Muscle of leg (tissue), 11 donors: ENCODE measurements around the gene PHACTR3. TPM values are rescaled to one million over a fixed set of nuclear protein-coding genes. Genes with fewer than 3 reads are reported as not detected.

Experiments
- DNase-seq: peaks from one replicate; pipeline ENCODE4 v3.0.0; 2013
- H3K27ac ChIP-seq: one replicate; pipeline ENCODE4 v1.5.1; 2013; ENCODE audit warnings: mild to moderate bottlenecking, low read length, control low read depth
- H3K27me3 ChIP-seq: one replicate; pipeline ENCODE4 v1.6.1; 2013; ENCODE audit warnings: low read length; ENCODE audit not compliant: control insufficient read depth, insufficient read depth
- H3K36me3 ChIP-seq: one replicate; pipeline ENCODE4 v1.6.1; 2013; ENCODE audit warnings: low read length; ENCODE audit not compliant: control insufficient read depth, insufficient read depth
- H3K4me1 ChIP-seq: one replicate; pipeline ENCODE4 v1.6.1; 2013; ENCODE audit warnings: low read length; ENCODE audit not compliant: control insufficient read depth, insufficient read depth
- H3K4me3 ChIP-seq: one replicate; pipeline ENCODE4 v1.5.1; 2013; ENCODE audit warnings: low read length, control low read depth
- H3K9me3 ChIP-seq: replicated peaks from 2 replicates; pipeline ENCODE4 v1.6.1; 2013; ENCODE audit warnings: low read depth, low read length; ENCODE audit not compliant: control insufficient read depth
- WGBS: methylation state at CpG from one replicate; pipeline ENCODE4 v1.1.5; 2013; ENCODE audit warnings: missing lambda C conversion rate; ENCODE audit not compliant: insufficient coverage; 5-methylcytosine and 5-hydroxymethylcytosine counted together
- polyA plus RNA-seq, 8 donors: library from polyadenylated mRNA; unstranded; fragments of 120-200 nt; gene quantifications; one replicate each; pipeline versions ENCODE4 v1.2.1 to v1.2.3, GENCODE V29; 2013; ENCODE audit warnings: inconsistent platforms in 1 of 8, low replicate concordance in 1 of 8; ENCODE audit not compliant: insufficient read length in 8 of 8, insufficient read depth in 1 of 8
- total RNA-seq: library from RNA; stranded (reverse); fragments of 120-200 nt; gene quantifications from one replicate; pipeline ENCODE4 v1.2.4, GENCODE V29; 2013

PHACTR3 gene
- total and polyA plus RNA-seq, 9 donors, result 4.7 to 17.0 (median 9.9) TPM

- no peak for DNase-seq
- Histone ChIP-seq H3K4me1 (peaks cover 48% of the 10 kb centered on the region), H3K27me3 (peaks cover 47% of the 10 kb centered on the region), H3K36me3 (no peaks in the 10 kb centered on the region), H3K9me3 (no peaks in the 10 kb centered on the region), H3K27ac (no peak overlapping the region), H3K4me3 (no peak overlapping the region)
- WGBS, result 89% methylated on average over 6 of the region's 8 CpGs
Observed at GRCh38 chr20:59573837-59574236, 30.5 kb upstream of the PHACTR3 start.

GRCh38 chr20:59574308-59574707, 30.0 kb upstream of the PHACTR3 start:
- no peak for DNase-seq
- H3K27ac ChIP-seq, result no peak overlapping the region
- no peak overlapping the region for H3K4me3 ChIP-seq
- WGBS, result 47% methylated on average over 3 of the region's 3 CpGs
- peaks cover 49% of the 10 kb centered on the region for H3K27me3 ChIP-seq
- H3K9me3 ChIP-seq, result no peaks in the 10 kb centered on the region
- peaks cover 48% of the 10 kb centered on the region for H3K4me1 ChIP-seq
- H3K36me3 ChIP-seq, result no peaks in the 10 kb centered on the region

GRCh38 chr20:59575216-59575615, 29.1 kb upstream of the PHACTR3 start:
- Histone ChIP-seq H3K36me3 (no peaks in the 10 kb centered on the region), H3K27ac (peak overlapping the region; percentile 62), H3K4me1 (peaks cover 56% of the 10 kb centered on the region), H3K9me3 (no peaks in the 10 kb centered on the region), H3K4me3 (no peak overlapping the region), H3K27me3 (peaks cover 58% of the 10 kb centered on the region)
- WGBS, result 44% methylated on average over 3 of the region's 5 CpGs
- peak; percentile 52 for DNase-seq

- no peaks in the 10 kb centered on the region for H3K36me3 ChIP-seq
- no peaks in the 10 kb centered on the region for H3K9me3 ChIP-seq
- peaks cover 58% of the 10 kb centered on the region for H3K27me3 ChIP-seq
- DNase-seq, result peak; percentile 31
- peaks cover 60% of the 10 kb centered on the region for H3K4me1 ChIP-seq
- WGBS, result 70% methylated on average over 1 of the region's 1 CpG
- peak overlapping the region; percentile 62 for H3K27ac ChIP-seq
- H3K4me3 ChIP-seq, result no peak overlapping the region
Observed at GRCh38 chr20:59575653-59576052, 28.7 kb upstream of the PHACTR3 start.

- 36% methylated on average over 15 of the region's 18 CpGs for WGBS
- Histone ChIP-seq H3K27ac (no peak overlapping the region), H3K4me3 (peak overlapping the region; percentile 34), H3K27me3 (peaks cover 63% of the 10 kb centered on the region), H3K36me3 (no peaks in the 10 kb centered on the region), H3K9me3 (no peaks in the 10 kb centered on the region), H3K4me1 (peaks cover 65% of the 10 kb centered on the region)
- no peak for DNase-seq
Observed at GRCh38 chr20:59576216-59576953, 28.0 kb upstream of the PHACTR3 start.

GRCh38 chr20:59577037-59577808, 27.1 kb upstream of the PHACTR3 start:
- no peak overlapping the region for H3K27ac ChIP-seq
- WGBS, result 2% methylated on average over 93 of the region's 95 CpGs
- H3K4me3 ChIP-seq, result peak overlapping the region; percentile 34
- no peak for DNase-seq
- H3K9me3 ChIP-seq, result no peaks in the 10 kb centered on the region
- peaks cover 61% of the 10 kb centered on the region for H3K27me3 ChIP-seq
- H3K36me3 ChIP-seq, result no peaks in the 10 kb centered on the region
- H3K4me1 ChIP-seq, result peaks cover 62% of the 10 kb centered on the region

DNA sequence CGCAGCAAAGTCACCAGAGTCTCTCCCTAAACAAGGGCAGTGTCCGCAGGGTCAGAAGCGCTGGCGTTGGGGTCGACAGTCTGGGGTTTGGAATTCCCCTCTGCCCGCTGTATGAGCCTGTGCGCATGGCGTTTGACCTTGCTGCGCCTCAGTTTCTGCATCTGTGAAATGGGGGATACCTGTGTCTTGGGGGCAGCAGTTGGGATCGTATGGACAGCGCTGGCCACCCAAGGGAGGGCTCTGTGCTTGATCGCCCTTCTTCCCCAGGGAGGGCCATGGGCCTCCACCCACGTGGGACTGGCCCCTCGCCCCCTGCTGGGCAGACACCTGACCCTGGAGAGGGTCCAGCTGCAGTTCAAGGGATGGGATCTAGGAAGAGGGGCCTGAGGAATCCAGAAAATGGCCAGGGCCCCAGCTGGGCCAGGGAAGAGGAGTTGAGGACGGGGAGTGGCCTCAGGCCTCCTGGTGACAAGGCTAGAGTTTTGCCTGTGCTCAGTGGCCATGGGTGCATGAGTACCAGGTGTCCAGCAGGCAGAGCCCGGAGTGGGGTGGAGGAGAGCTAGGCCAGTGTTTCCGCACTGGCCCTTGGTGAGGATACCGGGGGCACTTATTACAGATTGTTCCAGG, 26.4 kb upstream of the PHACTR3 start:
- H3K4me1 ChIP-seq, result peaks cover 65% of the 10 kb centered on the region
- DNase-seq, result no peak
- WGBS, result 48% methylated on average over 18 of the region's 18 CpGs
- H3K4me3 ChIP-seq, result no peak overlapping the region
- no peaks in the 10 kb centered on the region for H3K9me3 ChIP-seq
- no peak overlapping the region for H3K27ac ChIP-seq
- H3K27me3 ChIP-seq, result peaks cover 62% of the 10 kb centered on the region
- no peaks in the 10 kb centered on the region for H3K36me3 ChIP-seq

GRCh38 chr20:59578436-59579403, 25.6 kb upstream of the PHACTR3 start:
- Histone ChIP-seq H3K4me3 (no peak overlapping the region), H3K27me3 (peaks cover 67% of the 10 kb centered on the region), H3K36me3 (no peaks in the 10 kb centered on the region), H3K27ac (no peak overlapping the region), H3K4me1 (peaks cover 73% of the 10 kb centered on the region), H3K9me3 (no peaks in the 10 kb centered on the region)
- no peak for DNase-seq
- 71% methylated on average over 15 of the region's 18 CpGs for WGBS

DNA sequence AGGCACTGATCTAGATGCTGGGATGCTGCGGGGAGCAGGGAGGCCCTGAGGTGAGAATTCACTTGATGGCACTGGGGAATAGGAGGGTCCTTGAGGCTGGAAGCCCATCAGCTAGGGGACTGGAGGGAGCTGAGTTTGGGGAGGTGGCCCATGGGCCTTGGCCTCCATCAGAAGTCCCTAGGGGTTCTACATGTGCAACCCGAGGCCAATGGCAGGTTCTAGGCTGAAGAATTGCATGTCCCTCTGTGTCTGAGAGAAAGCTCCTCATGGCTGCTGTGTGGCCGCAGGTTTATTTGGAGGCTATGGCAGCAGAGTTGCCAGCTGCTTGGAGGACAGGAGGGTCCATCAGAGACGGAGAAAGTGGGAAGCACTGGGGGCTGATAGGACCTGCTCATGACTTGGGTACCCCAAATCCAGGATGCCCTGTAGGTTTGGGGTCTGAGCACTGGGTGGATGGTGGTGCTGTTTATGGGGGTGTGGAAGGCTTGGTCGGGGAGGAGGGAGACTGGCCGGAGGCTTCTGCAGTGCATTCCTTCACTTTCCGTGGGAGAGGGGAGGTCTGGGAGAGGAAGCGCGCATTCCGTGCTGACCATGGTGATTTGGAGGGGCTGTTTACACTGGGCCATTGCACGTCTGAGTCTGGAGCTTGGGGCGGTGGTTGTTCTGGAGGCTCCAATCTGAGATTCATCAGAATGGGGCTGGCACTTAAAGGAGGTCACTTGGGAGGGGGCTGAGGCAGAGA, 24.8 kb upstream of the PHACTR3 start:
- Histone ChIP-seq H3K4me1 (peaks cover 71% of the 10 kb centered on the region), H3K27ac (no peak overlapping the region), H3K9me3 (no peaks in the 10 kb centered on the region), H3K36me3 (no peaks in the 10 kb centered on the region), H3K27me3 (peaks cover 64% of the 10 kb centered on the region), H3K4me3 (no peak overlapping the region)
- WGBS, result 57% methylated on average over 11 of the region's 12 CpGs
- DNase-seq, result no peak
